DMS53 treated with DMSO at 0.1 percent for 48 hours (cell line): ENCODE measurements around the gene PATE3.

Experiments used
- DNase-seq: peaks from one replicate; lab custom pipeline; 2025; ENCODE audit not compliant: unreplicated experiment; lab: John Stamatoyannopoulos, UW

Gene PATE3

DNA sequence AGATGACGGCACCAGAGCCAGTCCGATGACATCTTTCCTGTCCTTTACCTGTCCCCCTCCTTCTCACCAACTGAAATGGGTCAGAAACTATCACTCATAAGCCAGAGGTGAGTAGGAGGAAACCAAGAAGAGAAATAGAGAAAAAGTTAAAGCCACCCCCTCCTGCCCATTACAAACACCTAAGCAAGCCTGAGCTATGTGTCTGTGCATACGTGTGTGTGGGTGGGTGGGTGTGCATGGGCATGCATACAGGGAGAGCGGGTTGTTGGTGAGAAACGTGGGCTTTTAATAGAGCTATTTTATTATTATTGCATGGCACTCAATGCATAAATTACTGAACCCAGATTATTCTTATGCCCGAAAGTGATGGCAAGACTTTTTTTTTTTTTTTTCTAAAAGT is 47.8 kb downstream of the PATE3 start:
- DNase-seq: no peak
